Activated naive CD8-positive, alpha-beta T cell treated with anti-CD3 and anti-CD28 coated beads, Interleukin-2, amount 50 U/mL, for 16 hours (primary cell): ENCODE results near the gene CUX1.
"Not testable (repeated sequence)": the region's sequence is repeated elsewhere in the genome, so short reads cannot be mapped to it uniquely, and the experiment has no call there.

Source experiments
- DNase-seq: peaks from one replicate; pipeline ENCODE4 v3.0.0-alpha.2; 2020; ENCODE audit warnings: low read depth, low spot score

The CUX1 gene

GRCh38 chr7:102330666-102331460, 513.4 kb downstream of the CUX1 start:
- not testable (repeated sequence) for DNase-seq
